Mesodermal cell (in vitro differentiated cells): ENCODE measurements around the gene FAIM.
"Not testable (repeated sequence)": the region's sequence is repeated elsewhere in the genome, so short reads cannot be mapped to it uniquely, and the experiment has no call there.

ENCODE experiments used
- H3K27ac ChIP-seq: 2 replicates; pipeline ENCODE4 v1.7.0; 2013; ENCODE audit warnings: mild to moderate bottlenecking, low read depth, low read length, moderate library complexity; ENCODE audit not compliant: severe bottlenecking
- H3K36me3 ChIP-seq: 2 replicates; pipeline ENCODE4 v1.7.1; 2013; ENCODE audit warnings: mild to moderate bottlenecking, low read length, moderate library complexity; ENCODE audit not compliant: control insufficient read depth, insufficient read depth
- H3K4me1 ChIP-seq: one replicate; pipeline ENCODE4 v1.7.1; 2013; ENCODE audit warnings: mild to moderate bottlenecking, low read length; ENCODE audit not compliant: insufficient read depth, control insufficient read depth, poor library complexity, severe bottlenecking
- H3K4me3 ChIP-seq: 2 replicates; pipeline ENCODE4 v1.7.0; 2013; ENCODE audit warnings: low read length, control low read depth, mild to moderate bottlenecking; ENCODE audit not compliant: insufficient read depth, poor library complexity, severe bottlenecking; ENCODE audit errors: extremely low read depth
- H3K9me3 ChIP-seq: 2 replicates; pipeline ENCODE4 v1.7.1; 2013; ENCODE audit warnings: mild to moderate bottlenecking, low read length, moderate library complexity; ENCODE audit not compliant: control insufficient read depth
- WGBS, 2 experiments: methylation state at CpG; one replicate each; pipeline ENCODE4 v1.1.5; 2013; ENCODE audit warnings: missing lambda C conversion rate in 2 of 2; ENCODE audit not compliant: insufficient coverage in 2 of 2; 5-methylcytosine and 5-hydroxymethylcytosine counted together

FAIM gene

GRCh38 chr3:138587374-138587773 is 21.2 kb upstream of the FAIM start:
- H3K36me3 ChIP-seq: peaks cover 5% of the 10 kb centered on the region
- H3K9me3 ChIP-seq: no peaks in the 10 kb centered on the region
- H3K4me1 ChIP-seq: no peaks in the 10 kb centered on the region
- no peak overlapping the region for H3K27ac ChIP-seq
- WGBS, 2 experiments: 100% methylated on average over 1 of the region's 1 CpG; no CpG with 5 or more reads in 1 of the 2 experiments
- no peak overlapping the region for H3K4me3 ChIP-seq

GRCh38 chr3:138588445-138588844 is 20.1 kb upstream of the FAIM start:
- Histone ChIP-seq H3K36me3 (peaks cover 5% of the 10 kb centered on the region), H3K4me1 (no peaks in the 10 kb centered on the region), H3K9me3 (no peaks in the 10 kb centered on the region), H3K27ac (no peak overlapping the region), H3K4me3 (no peak overlapping the region)
- WGBS, 2 experiments: 80 to 92% methylated on average over 3 to 5 of the region's 5 CpGs

DNA sequence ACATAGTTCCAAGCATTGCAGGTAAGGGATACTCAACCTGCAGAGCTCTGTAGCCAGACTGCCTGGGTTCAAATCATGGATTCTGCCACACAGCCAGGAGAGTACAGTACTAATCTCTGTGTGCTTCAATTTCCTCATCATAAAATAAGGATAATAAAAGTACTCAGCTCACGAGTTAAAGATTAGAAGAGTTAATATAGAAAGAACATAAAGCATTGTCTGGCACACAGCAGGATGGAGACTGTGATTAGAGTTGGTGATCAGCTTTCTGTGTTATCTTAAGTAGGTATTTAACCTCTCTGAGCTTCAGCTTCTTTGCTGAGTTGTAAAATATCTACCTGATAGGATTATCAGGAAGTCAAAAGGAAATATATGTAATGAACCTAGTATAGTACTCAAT is 17.2 kb upstream of the FAIM start:
- 80 to 100% methylated on average over 1 of the region's 1 CpG for WGBS, 2 experiments
- Histone ChIP-seq H3K4me3 (no peak overlapping the region), H3K9me3 (no peaks in the 10 kb centered on the region), H3K36me3 (peaks cover 5% of the 10 kb centered on the region), H3K4me1 (no peaks in the 10 kb centered on the region), H3K27ac (no peak overlapping the region)

DNA sequence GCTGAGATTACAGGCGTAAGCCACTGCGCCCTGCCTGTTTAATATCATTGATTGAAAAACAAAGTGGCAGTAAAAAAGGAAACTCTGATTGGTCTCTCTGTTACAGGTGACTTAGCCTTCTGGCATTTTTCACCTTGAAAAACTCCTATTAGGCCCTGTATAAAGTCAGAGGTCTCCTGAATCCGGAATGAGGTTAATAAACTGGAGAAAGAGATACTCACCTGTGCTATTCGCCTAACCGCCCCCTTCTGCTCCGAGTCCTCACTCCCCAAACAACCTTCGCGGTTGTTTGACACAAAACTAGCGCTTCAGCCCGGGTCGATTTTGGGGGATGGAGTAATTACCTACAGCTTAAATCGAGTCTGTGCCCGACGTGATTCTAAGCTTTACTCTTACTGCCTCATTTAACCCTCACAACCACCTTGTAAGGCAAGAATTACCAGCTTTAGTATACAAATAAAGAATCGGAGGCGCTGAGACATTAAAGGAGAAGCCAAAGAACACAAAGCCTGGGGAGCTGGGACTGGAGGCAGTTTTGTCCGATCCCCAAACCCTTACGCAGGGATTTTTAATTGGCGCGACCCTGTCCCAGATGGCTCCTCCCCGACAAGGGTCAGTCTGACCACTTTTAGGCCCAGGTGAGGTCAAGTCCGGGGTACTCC is 15.0 kb upstream of the FAIM start:
- H3K36me3 ChIP-seq: peaks cover 5% of the 10 kb centered on the region
- H3K27ac ChIP-seq: peak overlapping the region; percentile 39
- H3K4me1 ChIP-seq: no peaks in the 10 kb centered on the region
- H3K9me3 ChIP-seq: no peaks in the 10 kb centered on the region
- 14 to 16% methylated on average over 12 to 17 of the region's 22 CpGs for WGBS, 2 experiments
- peak overlapping the region; percentile 75 for H3K4me3 ChIP-seq

GRCh38 chr3:138594150-138594934 is 14.2 kb upstream of the FAIM start, which contains the start of gene CEP70:
Gene CEP70 (minus strand): TSS chr3:138594260. CDS start chr3:138572927, 21,333 bp downstream.
- WGBS, 2 experiments: 1% methylated on average over 41 to 43 of the region's 52 CpGs
- H3K9me3 ChIP-seq: no peaks in the 10 kb centered on the region
- H3K27ac ChIP-seq: peak within 1 kb of the TSS; percentile 50
- H3K4me1 ChIP-seq: no peaks in the 10 kb centered on the region
- H3K36me3 ChIP-seq: peaks cover 5% of the 10 kb centered on the region
- H3K4me3 ChIP-seq: peak within 1 kb of the TSS; percentile 75

DNA sequence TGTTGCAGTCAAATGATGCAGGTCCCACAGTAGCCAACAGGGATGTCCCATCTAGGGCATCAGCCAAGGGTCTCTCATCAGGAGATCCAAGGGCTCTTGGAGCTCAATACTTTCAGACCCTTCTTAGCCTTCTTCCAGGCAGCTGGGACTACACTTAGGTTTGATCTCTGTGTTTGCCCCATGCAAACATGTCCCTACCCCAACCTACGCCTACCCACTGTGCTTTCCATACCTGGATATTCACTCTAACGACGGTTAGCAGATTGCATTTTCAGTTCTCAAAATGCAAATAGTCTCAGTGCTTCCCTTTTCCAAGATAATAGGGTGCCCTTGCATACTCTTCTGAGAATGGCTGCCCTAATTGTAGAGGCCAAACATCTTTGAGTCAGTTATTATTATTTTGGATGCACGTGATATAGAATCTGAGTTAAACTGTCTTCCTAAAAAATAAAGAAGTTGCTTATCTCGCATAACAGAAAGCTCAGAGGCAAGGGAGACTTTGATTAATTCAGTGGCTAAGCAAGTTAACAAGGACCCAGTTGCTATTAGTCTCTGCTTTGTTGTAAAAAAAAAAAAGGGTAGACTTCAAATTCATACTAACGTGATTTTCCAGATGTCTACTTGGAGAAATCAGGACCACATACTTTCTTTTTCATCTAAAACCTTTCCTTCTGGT is 13.5 kb upstream of the FAIM start:
- Histone ChIP-seq H3K4me3 (peak overlapping the region; percentile 75), H3K36me3 (peaks cover 5% of the 10 kb centered on the region), H3K4me1 (no peaks in the 10 kb centered on the region), H3K9me3 (no peaks in the 10 kb centered on the region), H3K27ac (no peak overlapping the region)
- 59 to 68% methylated on average over 4 to 6 of the region's 6 CpGs for WGBS, 2 experiments

- H3K36me3 ChIP-seq, H3K27ac ChIP-seq, H3K9me3 ChIP-seq, H3K4me3 ChIP-seq, H3K4me1 ChIP-seq: not testable (repeated sequence)
- WGBS, 2 experiments: 67 to 81% methylated on average over 1 to 2 of the region's 6 CpGs
Measured at GRCh38 chr3:138597186-138597976, 11.2 kb upstream of the FAIM start.

- Histone ChIP-seq H3K4me3 (no peak overlapping the region), H3K4me1 (no peaks in the 10 kb centered on the region), H3K9me3 (peaks cover 4% of the 10 kb centered on the region), H3K27ac (no peak overlapping the region), H3K36me3 (no peaks in the 10 kb centered on the region)
- WGBS, 2 experiments: 91% methylated on average over 3 of the region's 3 CpGs; no CpG with 5 or more reads in 1 of the 2 experiments
Measured at GRCh38 chr3:138598534-138598933, 10.0 kb upstream of the FAIM start.

- no peak overlapping the region for H3K27ac ChIP-seq
- H3K36me3 ChIP-seq: no peaks in the 10 kb centered on the region
- H3K9me3 ChIP-seq: peaks cover 4% of the 10 kb centered on the region
- 85 to 86% methylated on average over 4 to 7 of the region's 8 CpGs for WGBS, 2 experiments
- H3K4me3 ChIP-seq: no peak overlapping the region
- H3K4me1 ChIP-seq: no peaks in the 10 kb centered on the region
Measured at GRCh38 chr3:138600100-138600745, 8.3 kb upstream of the FAIM start.

- H3K4me3 ChIP-seq, H3K27ac ChIP-seq, H3K36me3 ChIP-seq, H3K4me1 ChIP-seq, H3K9me3 ChIP-seq: not testable (repeated sequence)
- WGBS, 2 experiments: 83 to 92% methylated on average over 1 of the region's 2 CpGs
Measured at GRCh38 chr3:138601661-138602060, 6.9 kb upstream of the FAIM start.
